NCI-H446 treated with DMSO at 0.1 percent for 48 hours (cell line): ENCODE data around the gene TMPRSS11A.

Source experiments
- DNase-seq: peaks from one replicate; lab custom pipeline; 2025; lab: John Stamatoyannopoulos, UW

TMPRSS11A gene, protein sequence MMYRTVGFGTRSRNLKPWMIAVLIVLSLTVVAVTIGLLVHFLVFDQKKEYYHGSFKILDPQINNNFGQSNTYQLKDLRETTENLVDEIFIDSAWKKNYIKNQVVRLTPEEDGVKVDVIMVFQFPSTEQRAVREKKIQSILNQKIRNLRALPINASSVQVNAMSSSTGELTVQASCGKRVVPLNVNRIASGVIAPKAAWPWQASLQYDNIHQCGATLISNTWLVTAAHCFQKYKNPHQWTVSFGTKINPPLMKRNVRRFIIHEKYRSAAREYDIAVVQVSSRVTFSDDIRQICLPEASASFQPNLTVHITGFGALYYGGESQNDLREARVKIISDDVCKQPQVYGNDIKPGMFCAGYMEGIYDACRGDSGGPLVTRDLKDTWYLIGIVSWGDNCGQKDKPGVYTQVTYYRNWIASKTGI

DNA sequence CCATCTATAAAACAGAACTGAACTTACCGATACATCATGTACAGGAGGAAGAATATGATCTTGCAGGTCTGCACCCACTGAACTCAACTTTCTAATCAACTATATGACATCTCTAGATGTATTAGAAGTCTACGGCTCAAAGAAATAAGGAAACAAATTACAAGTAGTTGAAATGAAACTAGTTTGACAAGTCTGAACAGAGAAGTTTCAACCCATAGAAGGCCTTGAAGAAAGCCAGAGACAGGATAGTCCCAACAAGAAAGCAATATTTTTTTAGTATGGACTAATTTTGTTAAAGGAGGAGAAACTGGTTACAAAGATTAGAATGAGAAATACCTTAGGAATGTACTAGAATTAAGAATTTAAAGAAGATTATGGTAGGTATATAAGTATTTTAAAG, at the start of gene TMPRSS11A:
TMPRSS11A (minus strand) TSS at position 138 of the 400 bp plus-strand sequence; CDS start at position 38, 100 bp downstream.
- DNase-seq, result no peak

DNA sequence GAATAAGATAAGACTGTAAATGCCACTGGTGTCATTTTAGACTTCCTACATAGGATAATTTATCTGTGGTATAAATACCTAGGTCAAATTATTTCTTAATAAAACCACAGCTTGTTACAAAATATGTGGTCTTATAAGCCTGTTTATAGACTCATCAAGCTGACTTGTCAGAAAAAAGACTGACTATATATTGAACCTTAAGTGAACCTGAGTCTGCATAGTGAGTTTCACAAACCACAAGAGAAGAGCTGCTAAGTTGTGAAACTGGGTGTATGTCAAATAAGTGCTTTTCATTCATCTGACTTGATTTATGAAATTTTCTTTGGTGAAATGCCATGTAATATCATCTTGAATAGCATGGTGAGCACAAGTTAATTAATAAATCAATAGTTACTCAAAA, 48.4 kb upstream of the TMPRSS11A start:
- DNase-seq, result no peak

DNA sequence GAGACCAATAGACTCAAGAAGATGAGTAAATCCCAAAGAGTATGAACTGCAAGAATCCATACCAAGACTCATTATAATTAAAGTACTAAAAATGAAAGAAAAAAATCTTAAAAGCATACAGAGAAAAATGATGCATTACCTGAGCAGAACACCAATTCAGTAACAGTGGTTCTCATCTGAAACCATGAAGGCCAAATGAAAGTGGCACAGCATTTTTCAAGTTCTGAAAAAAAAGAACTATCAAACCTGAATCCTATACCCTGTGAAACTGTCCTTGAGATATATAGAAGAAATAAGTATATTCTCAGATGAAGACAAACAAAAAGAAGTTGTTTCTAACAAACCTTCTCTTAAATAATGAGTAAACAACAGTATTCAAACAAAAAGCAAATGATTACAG, 39.6 kb upstream of the TMPRSS11A start:
- DNase-seq, result no peak

DNA sequence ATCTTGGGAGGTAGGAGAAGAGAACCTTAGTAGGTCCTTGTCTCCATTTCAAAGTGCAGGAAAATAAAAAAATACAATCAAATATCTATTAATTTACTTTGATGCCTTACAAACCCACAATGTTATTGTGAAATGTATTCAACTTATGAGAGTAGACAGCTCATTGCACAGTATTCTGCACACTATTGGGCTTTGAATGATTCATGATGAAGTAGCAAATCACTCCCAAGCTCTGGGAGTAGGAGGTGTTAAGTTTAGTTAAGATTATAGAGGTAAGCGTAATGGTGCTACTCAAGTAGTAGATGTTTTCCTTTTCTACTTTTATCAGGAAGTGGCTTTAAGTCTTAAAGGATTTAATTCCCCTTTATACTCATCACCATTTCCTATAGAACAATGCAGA, 32.8 kb upstream of the TMPRSS11A start:
- DNase-seq, result no peak

DNA sequence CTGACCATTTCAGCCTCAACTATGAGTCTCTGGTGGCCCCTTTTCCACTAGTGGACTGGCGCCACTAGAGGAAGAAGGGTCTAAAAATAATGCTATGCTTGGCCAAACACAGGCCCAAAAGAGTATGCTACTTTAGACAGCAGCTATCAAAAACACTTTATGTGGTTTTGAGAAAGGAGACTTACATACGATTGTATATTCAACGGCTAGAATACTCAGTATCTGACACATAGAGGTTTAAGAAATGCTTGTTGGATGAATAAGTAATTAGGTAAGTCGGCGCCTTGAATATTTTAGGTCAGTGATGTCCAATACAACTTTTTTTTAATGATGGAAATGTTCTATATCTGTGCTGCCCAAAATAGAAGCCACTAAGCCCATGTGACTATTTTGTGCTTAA, 25.7 kb upstream of the TMPRSS11A start:
- no peak for DNase-seq

DNA sequence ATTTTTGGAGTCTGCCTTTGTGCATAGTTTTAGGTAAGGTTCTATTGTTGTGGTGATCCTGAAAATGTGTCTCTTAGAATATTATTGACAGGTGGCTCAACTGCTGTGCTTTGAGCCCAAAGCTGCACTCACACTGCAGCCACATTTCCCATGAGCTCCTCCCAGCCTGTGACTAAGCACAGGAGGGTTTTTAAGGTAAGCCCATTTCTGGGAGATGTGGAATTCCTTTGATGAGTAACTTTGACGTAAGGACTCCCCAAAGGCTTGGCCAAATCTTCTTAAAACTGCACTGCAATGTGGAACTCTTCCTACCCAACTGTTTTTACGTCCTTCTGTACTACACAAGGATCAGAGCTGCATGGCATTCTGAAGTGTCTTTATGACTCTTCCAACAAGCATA, 20.0 kb upstream of the TMPRSS11A start:
- no peak for DNase-seq

DNA sequence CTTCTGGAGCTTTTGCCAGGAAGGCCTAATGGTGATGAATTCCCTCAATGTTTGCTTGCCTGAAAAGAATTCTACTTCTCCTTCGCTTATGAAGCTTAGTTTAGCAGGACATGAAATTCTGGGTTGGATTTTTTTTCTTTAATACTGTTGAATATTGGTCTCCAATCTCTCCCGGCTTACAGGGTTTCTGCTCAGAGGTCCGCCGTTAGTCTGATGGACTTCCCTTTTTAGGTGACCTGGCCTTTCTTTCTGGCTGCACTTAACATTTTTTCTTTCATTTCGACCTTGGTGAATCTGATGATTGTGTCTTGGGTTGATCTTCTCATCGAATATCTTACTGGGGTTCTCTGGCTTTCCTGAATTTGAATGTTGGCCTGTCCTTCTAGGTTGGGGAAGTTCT, 17.2 kb upstream of the TMPRSS11A start:
- no peak for DNase-seq

DNA sequence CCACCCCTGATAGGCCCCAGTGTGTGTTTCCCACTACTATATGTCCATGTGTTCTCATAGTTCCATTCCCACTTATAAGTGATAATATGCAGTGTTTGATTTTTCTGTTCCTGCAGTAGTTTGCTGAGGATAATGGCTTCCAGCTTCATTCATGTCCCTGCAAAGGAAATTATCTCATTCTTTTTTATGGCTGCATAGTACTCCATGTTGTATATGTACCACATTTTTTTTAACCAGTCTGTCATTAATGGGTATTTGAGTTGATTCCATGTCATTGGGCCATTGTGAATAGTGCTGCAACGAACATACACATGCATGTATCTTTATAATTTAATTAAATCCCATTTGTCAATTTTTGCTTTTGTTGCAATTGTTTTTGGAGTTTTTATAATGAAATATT, 10.3 kb upstream of the TMPRSS11A start:
- no peak for DNase-seq

DNA sequence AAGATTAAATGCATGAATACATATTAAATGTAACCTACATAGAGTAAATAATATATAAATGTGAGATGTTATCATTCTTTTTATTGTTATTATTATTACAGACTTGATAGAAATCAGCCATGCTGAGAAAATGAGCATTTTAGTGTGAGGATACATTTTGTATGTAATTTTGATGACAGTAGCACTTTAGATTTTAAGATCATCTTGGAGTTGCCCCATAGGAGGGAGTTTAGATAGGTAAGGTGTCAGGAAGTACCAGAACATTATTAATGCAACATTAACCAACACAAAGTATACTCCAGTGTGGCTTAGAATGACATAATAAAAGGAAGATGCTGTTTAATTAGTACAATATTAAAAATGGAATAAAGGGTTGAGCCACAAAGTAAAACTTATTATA, 8.4 kb downstream of the TMPRSS11A start:
- DNase-seq, result no peak

DNA sequence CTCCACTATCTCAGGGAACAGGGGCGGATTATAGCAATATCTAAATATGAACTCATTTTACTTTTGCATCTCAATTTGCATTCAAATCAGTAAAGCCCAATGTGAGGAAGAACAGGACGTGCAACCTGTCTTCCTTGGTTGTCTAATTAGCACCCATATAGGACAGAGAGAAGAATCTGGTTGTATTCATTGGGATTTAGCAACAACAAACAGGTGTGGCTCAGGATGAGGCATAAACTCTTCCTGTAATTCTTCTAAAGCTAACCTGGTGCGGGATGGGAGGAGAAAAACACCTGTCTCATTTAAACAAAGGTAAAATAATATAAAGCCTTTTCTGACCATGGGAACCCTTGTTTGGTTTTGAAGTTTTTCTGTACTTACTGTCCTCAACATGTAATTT, 22.2 kb downstream of the TMPRSS11A start:
- no peak for DNase-seq

DNA sequence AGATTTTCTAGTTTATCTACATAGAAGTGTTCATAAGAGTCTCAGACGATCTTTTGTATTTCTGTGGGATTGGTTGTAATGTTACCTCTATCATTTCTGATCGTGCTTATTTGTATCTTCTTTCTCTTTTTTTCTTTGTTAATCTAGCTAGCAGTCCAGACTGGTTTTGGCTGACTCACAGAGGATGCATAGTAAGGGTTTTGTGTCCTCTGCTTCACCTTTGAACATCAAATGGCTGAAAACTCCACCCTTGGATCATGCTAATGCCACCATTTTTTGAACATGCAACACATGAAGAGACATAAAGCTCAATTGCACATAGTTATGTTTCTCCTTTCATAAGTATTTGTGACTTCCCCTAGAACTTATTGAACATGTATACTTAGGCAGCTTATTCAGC, 22.8 kb downstream of the TMPRSS11A start:
- DNase-seq, result no peak

DNA sequence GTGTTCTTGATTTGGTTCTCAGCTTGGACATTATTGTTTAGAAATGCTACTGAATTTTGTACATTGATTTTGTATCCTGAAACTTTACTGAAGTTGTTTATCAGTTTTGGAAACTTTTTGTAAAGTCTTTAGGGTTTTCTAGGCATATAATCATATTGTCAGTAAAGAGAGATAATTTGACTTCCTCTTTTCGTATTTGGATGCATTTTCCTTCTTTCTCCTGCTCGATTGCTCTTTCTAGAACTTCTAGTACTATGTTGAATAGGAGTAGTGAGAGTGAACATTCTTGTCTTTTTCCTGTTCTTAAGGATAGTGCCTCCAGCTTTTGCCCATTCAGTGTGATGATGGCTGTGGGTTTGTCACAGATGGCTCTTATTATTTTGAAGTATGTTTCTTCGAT, 24.1 kb downstream of the TMPRSS11A start:
- DNase-seq, result no peak

DNA sequence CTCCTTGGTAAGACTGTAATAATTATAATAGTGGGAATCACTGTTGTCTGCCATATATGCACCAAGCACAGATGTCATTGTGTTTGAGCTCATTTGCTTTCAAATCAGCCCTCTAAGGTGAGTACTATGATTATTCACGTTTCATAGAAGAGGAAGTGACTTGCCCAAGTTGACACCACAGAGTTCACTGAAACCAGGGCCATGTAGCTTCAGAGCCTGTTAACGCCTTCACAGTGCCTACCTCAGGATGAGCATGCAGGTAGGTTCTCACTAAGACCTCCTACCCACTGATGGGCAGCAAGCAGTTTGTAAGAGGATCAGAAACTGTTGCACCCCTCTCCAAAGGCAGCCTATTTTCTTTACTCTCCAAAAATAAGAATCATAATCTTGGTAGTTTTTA, 27.4 kb downstream of the TMPRSS11A start:
- no peak for DNase-seq

DNA sequence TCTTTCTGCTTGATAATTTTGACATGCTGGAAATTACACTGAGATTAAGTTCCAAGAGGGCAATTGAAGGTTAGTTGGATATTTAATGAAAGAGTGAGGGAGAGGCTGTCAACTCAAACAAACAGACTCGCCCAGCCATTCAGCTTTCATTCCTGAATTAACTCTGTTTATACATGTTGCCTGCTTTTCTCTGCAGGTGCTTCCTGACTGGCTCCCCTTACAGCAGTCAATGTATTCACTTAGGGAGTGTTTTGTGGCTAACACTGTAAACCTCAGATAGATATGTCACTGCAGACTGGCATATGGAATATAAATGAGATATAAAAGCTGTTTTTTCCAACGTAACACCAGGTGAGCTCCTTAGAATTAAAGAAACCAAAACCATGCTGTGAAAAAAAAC, 28.7 kb downstream of the TMPRSS11A start:
- DNase-seq, result no peak

DNA sequence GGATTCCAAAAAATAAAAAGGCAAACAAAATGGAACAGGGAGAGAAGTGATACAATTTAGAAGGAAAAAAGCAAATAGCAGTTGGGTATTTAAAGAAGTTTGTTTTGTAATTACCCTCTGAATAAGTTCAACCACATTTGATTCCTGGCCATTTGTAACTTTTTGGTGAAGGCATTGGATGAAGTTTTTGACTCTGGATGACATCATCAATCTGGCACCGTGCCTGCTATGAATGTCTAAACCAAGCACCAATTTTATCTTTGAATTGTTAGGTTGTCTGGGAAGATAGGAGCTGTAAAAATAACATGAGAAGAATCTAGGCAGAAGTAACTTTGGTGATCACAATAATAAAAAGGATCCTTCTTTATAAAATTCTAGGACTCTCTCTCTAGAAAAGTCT, 29.5 kb downstream of the TMPRSS11A start:
- no peak for DNase-seq

DNA sequence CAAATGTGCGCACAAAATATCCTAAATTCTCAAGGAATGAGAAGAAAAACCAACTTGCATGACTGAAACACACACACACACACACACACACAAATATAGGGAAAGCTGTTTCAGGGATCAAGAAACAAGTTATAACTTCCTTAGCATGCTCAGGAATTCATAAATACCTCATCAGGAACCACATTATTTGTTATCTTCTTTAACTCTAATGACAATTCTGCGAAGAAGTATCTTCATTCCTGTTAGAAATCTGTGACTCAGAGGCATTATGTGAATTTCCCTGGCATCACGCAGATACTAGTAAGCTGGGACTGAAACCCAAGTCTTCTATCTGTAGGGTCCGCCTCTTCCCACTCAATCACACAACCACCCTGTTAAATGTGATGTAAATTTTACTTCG, 30.3 kb downstream of the TMPRSS11A start:
- DNase-seq, result no peak

DNA sequence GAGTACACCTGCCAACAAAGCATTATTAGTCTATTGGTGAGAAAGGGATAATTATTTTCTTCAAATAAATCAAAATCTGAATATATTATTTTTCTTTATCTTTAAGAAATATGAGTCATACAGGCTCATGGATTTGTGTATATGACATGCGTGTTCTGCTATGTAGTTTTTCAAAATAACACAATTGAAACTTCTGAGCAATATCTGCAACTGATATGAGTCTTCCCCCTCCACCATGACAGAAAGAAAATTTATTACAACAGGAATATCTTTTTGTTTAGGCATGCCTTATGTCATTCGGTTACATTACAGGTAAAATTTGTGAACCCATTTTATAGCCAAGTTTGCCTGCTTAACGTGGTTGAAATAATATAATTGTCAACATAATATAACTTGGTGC, 32.0 kb downstream of the TMPRSS11A start:
- DNase-seq, result no peak

DNA sequence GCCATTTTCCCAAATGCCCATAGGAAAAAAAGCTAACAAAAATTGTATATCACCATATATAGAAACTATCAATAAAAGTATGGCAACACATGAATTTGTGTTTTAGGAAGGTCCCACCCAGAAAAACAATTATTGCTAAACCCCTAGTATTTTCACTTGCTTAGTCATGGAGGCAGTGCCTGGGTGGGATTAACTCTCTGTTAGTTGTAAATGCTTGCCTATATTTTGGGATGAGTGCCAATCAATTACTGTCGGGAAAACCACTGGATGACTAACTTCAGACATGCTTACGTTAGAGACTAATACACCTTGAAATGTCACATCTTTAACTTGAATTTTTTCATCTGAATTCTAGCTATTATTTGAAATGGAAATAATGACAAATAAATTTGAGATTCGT, 33.9 kb downstream of the TMPRSS11A start:
- no peak for DNase-seq

DNA sequence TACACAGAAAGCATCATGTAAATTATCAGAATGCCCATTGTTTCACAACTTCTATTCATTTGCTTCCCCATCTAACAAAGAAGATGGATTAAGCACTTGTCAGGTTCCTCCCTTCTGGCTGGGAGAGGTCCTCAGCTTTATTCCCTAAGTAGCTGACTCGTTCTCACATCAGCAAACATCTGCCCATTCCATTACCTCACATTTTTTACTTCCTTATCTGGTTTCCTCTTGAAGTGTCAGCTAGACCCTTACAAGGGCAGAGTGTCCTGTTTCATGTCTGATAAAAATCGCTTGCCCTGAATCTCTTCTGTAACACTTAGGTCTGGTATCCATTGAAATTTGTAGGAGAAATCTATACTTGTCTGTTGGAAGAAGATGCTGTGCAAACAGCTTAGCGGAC, 34.7 kb downstream of the TMPRSS11A start:
- DNase-seq, result no peak

DNA sequence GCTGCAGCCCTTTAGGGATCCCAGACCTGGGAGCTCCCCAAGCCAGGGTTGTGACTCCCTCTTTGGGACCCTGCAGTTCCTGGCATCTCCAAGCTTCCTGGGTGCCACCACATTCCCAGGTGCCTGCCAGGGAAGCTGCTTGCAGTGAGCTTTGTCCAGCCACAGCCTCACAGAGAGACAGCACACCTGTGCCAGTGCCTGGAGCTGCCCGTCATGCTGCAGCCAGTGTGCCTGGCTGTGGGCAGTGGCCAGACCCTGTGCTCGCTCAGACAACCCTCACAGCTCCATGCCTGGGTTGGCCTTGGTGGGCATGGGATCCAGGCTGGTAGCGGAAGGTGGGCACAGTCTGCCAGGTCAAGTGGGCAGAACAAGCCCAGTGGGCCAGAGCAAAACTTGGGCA, 36.0 kb downstream of the TMPRSS11A start:
- DNase-seq, result no peak

DNA sequence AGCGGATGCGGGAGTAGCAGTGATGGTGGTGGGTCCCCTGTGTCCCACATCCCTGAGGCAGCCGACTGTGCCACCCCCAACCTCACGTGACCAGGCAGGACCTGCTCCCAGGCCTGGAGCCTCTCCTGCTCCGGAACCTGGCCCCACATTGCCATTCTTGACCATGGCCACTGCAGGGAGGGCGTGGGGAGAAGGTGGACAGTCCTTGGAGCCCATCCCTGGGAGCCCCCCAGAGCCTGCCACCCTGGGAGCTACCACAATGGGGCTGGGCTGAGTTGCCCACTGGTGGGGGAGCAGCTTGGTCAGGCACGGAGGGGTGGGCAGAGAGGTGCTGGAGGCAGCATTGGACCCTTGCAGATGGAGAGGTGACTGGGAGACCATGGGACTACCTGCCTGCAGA, 36.8 kb downstream of the TMPRSS11A start:
- DNase-seq, result no peak

DNA sequence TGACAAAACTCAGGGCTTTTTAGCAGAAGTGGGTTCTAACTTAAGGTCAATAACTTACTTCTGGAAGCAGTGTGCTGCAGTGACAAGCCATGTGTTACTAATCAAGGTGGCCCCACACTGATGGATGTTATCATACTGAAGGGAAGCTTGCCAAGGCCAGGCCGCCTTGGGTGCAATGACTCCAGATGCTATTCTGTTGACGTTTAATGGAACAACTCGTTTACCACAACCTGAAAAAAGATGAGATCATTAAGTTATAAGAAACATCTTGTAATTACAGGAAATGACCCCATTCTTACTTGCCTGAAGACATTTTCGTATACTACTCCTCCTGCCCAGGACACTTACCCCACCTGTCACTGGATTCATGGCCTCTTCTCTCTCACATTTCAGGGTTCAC, 40.6 kb downstream of the TMPRSS11A start:
- no peak for DNase-seq

DNA sequence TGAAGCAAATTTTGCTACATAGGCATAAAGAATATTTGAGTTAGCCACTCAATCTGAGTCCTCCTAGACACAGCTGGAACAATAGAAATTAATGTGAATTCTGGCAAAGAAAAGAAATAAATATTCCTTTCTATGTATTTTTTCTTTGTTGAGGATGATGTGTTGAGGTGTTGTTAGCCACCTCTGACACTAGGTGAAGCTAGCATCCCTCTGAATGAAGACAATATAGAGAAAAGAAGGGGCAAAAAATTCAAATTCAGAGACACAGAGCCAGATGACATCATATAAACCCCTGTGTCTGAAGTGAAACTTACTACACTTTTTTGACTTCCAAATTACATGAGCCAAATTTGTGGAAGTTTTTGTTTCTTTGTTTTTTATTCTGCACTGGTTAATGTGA, 44.9 kb downstream of the TMPRSS11A start:
- no peak for DNase-seq

DNA sequence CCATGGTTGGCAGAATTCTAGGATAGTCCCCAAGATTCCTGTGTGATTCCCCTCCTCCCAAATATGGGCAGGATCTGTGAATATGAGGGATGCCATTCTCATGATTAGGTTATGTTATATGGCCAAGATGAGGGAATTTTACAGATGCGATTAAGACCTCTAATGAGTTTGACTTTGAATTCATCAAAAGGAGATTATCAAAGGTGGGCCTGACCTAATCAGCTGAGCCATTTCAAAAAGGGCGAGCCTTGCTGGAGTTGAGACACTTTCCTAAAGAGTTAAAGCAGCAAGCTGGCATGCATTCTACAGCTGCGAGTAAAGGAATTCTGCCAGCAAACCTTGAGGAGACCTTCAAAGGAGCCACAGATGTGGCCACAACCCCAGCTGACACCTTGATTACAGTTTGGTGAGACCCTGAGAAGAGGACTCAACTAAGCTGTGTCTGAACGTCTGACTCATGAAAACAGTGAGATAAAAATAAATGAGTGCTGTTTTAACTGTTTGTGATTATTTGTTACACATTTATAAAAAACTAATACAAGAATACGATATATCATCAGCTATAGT, 47.8 kb downstream of the TMPRSS11A start:
- DNase-seq, result no peak
